GM18502 (cell line): Measurements from ENCODE around the gene RTTN.

Experiments
- ATAC-seq: cut with Tn5 transposase; IDR thresholded peaks from one replicate; pipeline ENCODE4 v1.9.1; 2021; ENCODE audit warnings: mild to moderate bottlenecking; ENCODE audit not compliant: unreplicated experiment, poor library complexity

The RTTN gene

GRCh38 chr18:70036771-70037347 lies 168.6 kb downstream of the RTTN start:
- peak; percentile 99 for ATAC-seq

- ATAC-seq = no peak
These were observed 169.3 kb downstream of the RTTN start for GRCh38 chr18:70036168-70036567.

GRCh38 chr18:70031221-70031620 lies 174.3 kb downstream of the RTTN start:
- ATAC-seq = no peak

GRCh38 chr18:70030728-70031127 lies 174.8 kb downstream of the RTTN start:
- ATAC-seq = no peak

- ATAC-seq = peak; percentile 26
These were observed 176.3 kb downstream of the RTTN start for GRCh38 chr18:70029163-70029562.

GRCh38 chr18:70028734-70029133 lies 176.8 kb downstream of the RTTN start:
- peak; percentile 70 for ATAC-seq

- no peak for ATAC-seq
These were observed 177.4 kb downstream of the RTTN start for GRCh38 chr18:70028084-70028483.

- ATAC-seq = no peak
These were observed 179.9 kb downstream of the RTTN start for GRCh38 chr18:70025580-70025979.

- ATAC-seq = no peak
These were observed 180.7 kb downstream of the RTTN start for GRCh38 chr18:70024829-70025228.

GRCh38 chr18:70024093-70024492 lies 181.4 kb downstream of the RTTN start:
- ATAC-seq = no peak

GRCh38 chr18:70022636-70023035 lies 182.9 kb downstream of the RTTN start:
- ATAC-seq = no peak

GRCh38 chr18:70021498-70021897 lies 184.0 kb downstream of the RTTN start:
- no peak for ATAC-seq

GRCh38 chr18:70021043-70021442 lies 184.4 kb downstream of the RTTN start:
- no peak for ATAC-seq

- ATAC-seq = no peak
These were observed 185.5 kb downstream of the RTTN start for GRCh38 chr18:70019991-70020390.

GRCh38 chr18:70019136-70019535 lies 186.4 kb downstream of the RTTN start:
- ATAC-seq = no peak

- ATAC-seq = no peak
These were observed 190.4 kb downstream of the RTTN start for GRCh38 chr18:70015127-70015526.

- ATAC-seq = no peak
These were observed 199.9 kb downstream of the RTTN start for GRCh38 chr18:70005580-70005979.

- ATAC-seq = no peak
These were observed 200.8 kb downstream of the RTTN start for GRCh38 chr18:70004696-70005095.

- ATAC-seq = no peak
These were observed 205.8 kb downstream of the RTTN start for GRCh38 chr18:69999656-70000055.

GRCh38 chr18:69998523-69998987 lies 206.9 kb downstream of the RTTN start:
- ATAC-seq = no peak

GRCh38 chr18:69996951-69997798 lies 208.3 kb downstream of the RTTN start:
- no peak for ATAC-seq

GRCh38 chr18:69996417-69996816 lies 209.1 kb downstream of the RTTN start:
- ATAC-seq = no peak
